GM12872 (cell line): ENCODE data around the gene PAX3.

ENCODE experiments used
- TF ChIP-seq, protein P1 (sequence below): IDR thresholded peaks from 3 replicates; pipeline ENCODE4 v1.5.1; 2011; ENCODE audit warnings: low read depth, mild to moderate bottlenecking, low read length, moderate library complexity; ENCODE audit not compliant: insufficient read depth

PAX3 gene

GRCh38 chr2:222309766-222310165 is 11.0 kb upstream of the PAX3 start:
- TF ChIP-seq, protein P1, sequence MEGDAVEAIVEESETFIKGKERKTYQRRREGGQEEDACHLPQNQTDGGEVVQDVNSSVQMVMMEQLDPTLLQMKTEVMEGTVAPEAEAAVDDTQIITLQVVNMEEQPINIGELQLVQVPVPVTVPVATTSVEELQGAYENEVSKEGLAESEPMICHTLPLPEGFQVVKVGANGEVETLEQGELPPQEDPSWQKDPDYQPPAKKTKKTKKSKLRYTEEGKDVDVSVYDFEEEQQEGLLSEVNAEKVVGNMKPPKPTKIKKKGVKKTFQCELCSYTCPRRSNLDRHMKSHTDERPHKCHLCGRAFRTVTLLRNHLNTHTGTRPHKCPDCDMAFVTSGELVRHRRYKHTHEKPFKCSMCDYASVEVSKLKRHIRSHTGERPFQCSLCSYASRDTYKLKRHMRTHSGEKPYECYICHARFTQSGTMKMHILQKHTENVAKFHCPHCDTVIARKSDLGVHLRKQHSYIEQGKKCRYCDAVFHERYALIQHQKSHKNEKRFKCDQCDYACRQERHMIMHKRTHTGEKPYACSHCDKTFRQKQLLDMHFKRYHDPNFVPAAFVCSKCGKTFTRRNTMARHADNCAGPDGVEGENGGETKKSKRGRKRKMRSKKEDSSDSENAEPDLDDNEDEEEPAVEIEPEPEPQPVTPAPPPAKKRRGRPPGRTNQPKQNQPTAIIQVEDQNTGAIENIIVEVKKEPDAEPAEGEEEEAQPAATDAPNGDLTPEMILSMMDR: no peak

DNA sequence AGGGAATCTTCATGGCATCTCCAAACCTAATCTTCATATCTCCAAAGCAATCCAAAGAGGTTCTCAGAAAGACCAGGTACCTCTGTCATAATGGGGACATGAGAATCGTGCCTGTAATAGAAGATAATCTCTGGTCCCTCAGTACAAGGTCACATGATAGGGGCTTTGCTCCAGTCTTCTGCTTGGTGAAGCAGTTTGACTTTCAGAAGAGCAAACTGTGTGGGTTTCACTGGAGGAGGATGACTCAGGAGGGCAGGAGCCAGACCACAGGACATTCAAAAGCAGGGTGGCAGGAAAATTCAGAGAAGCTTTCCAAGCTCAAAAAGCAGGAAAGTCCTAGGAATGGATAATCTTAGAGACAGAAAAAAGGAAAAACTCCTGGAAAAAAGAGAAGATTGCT is 10.6 kb upstream of the PAX3 start:
- TF ChIP-seq, protein P1: no peak

- TF ChIP-seq, protein P1: no peak
Measured at GRCh38 chr2:222307978-222308730, 9.4 kb upstream of the PAX3 start.

- TF ChIP-seq, protein P1: no peak
Measured at GRCh38 chr2:222307143-222307756, 8.5 kb upstream of the PAX3 start.

- TF ChIP-seq, protein P1: no peak
Measured at GRCh38 chr2:222306393-222307142, 7.8 kb upstream of the PAX3 start.

- TF ChIP-seq, protein P1: no peak
Measured at GRCh38 chr2:222305516-222306392, 7.0 kb upstream of the PAX3 start.
